ENCODE results near the gene SETMAR.

DNA sequence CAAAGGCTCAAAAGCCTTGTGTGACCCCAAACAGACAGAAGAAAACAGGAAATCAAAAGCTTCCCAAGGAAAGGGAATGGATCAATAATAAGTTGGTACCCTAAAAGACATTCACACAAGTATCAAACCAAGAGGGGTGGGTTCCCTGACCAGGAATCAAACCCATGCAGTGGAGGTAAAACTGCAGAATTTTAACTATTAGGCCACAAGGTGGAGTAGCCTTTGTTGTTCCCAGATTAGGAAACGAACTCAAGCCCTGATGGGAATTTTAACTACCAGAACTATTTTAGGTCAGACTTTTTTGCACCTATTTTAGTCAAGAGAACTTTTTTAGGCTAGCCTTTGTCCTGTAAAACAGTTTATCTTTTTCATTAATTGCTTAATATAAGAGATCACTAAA lies 31.4 kb downstream of the SETMAR start:
- TF ChIP-seq, protein P1, sequence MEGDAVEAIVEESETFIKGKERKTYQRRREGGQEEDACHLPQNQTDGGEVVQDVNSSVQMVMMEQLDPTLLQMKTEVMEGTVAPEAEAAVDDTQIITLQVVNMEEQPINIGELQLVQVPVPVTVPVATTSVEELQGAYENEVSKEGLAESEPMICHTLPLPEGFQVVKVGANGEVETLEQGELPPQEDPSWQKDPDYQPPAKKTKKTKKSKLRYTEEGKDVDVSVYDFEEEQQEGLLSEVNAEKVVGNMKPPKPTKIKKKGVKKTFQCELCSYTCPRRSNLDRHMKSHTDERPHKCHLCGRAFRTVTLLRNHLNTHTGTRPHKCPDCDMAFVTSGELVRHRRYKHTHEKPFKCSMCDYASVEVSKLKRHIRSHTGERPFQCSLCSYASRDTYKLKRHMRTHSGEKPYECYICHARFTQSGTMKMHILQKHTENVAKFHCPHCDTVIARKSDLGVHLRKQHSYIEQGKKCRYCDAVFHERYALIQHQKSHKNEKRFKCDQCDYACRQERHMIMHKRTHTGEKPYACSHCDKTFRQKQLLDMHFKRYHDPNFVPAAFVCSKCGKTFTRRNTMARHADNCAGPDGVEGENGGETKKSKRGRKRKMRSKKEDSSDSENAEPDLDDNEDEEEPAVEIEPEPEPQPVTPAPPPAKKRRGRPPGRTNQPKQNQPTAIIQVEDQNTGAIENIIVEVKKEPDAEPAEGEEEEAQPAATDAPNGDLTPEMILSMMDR (conservative IDR thresholded peaks at IDR 0.05; ENCODE audit: low read depth, low read length) = no peak
- TF ChIP-seq RCOR1 (IDR thresholded peaks at IDR 0.05; ENCODE audit: insufficient replicate concordance, low read length) (no peak), POLR2A (IDR thresholded peaks at IDR 0.05; ENCODE audit: low read depth, low read length) (no peak), RAD21 (IDR thresholded peaks at IDR 0.05; ENCODE audit: low read length) (no peak), MAZ (IDR thresholded peaks at IDR 0.05; ENCODE audit: borderline replicate concordance, low read depth, low read length) (no peak), RFX5 (IDR thresholded peaks at IDR 0.05; ENCODE audit: low read depth, low read length) (no peak), SMC3 (IDR thresholded peaks at IDR 0.05; ENCODE audit: low read depth, low read length) (no peak), BHLHE40 (IDR thresholded peaks at IDR 0.05; ENCODE audit: low read depth, low read length) (no peak), CEBPB (IDR thresholded peaks at IDR 0.05; ENCODE audit: low read depth, low read length) (no peak), MXI1 (IDR thresholded peaks at IDR 0.05; ENCODE audit: borderline replicate concordance, low read depth, low read length) (no peak), FOS (IDR thresholded peaks at IDR 0.05; ENCODE audit: low read depth, low read length) (no peak)
- TF ChIP-seq, protein P2, sequence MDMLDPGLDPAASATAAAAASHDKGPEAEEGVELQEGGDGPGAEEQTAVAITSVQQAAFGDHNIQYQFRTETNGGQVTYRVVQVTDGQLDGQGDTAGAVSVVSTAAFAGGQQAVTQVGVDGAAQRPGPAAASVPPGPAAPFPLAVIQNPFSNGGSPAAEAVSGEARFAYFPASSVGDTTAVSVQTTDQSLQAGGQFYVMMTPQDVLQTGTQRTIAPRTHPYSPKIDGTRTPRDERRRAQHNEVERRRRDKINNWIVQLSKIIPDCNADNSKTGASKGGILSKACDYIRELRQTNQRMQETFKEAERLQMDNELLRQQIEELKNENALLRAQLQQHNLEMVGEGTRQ (IDR thresholded peaks at IDR 0.05; ENCODE audit: low read depth, low read length) = no peak
- TF ChIP-seq, protein P3, sequence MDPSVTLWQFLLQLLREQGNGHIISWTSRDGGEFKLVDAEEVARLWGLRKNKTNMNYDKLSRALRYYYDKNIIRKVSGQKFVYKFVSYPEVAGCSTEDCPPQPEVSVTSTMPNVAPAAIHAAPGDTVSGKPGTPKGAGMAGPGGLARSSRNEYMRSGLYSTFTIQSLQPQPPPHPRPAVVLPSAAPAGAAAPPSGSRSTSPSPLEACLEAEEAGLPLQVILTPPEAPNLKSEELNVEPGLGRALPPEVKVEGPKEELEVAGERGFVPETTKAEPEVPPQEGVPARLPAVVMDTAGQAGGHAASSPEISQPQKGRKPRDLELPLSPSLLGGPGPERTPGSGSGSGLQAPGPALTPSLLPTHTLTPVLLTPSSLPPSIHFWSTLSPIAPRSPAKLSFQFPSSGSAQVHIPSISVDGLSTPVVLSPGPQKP (IDR thresholded peaks at IDR 0.05; ENCODE audit: borderline replicate concordance, low read depth, low read length) = no peak

Data from IMR-90 (cell line).